Thyroid gland (tissue), 4 donors: Measurements from ENCODE around the gene MORN1. TPM values are rescaled to one million over a fixed set of nuclear protein-coding genes. Genes with fewer than 3 reads are reported as not detected.

Source experiments
- DNase-seq, 2 donors: peaks; one replicate each; pipeline ENCODE4 v3.0.0-alpha.2; 2019
- H3K27ac ChIP-seq, 3 donors: fragments of 200-600 bp; sonication (generic); 1 replicate in 2 of 3; 2 replicates in 1 of 3; pipeline ENCODE4 v1.5.1; 2016 to 2019; ENCODE audit warnings: mild to moderate bottlenecking in 1 of 3, moderate library complexity in 1 of 3
- H3K27me3 ChIP-seq: fragments of 200-600 bp; sonication (generic); one replicate; pipeline ENCODE4 v1.5.1; 2019
- H3K36me3 ChIP-seq, 2 donors: fragments of 200-600 bp; sonication (generic); one replicate each; pipeline ENCODE4 v1.5.1; 2016 to 2019
- H3K4me1 ChIP-seq, 2 donors: fragments of 200-600 bp; sonication (generic); one replicate each; pipeline ENCODE4 v1.5.1; 2017 to 2019
- H3K4me3 ChIP-seq, 3 donors: fragments of 200-600 bp; sonication (generic); replicated peaks in 1 of 3; 1 replicate in 2 of 3; 2 replicates in 1 of 3; pipeline ENCODE4 v1.5.1; 2016; ENCODE audit warnings: mild to moderate bottlenecking in 1 of 3
- H3K9me3 ChIP-seq: fragments of 200-600 bp; sonication (generic); one replicate; pipeline ENCODE4 v1.5.1; 2017
- CTCF ChIP-seq, 6 experiments: fragments of 200-600 bp in 3 of 6; fragments of 450-650 bp in 3 of 6; sonication (generic) in 3 of 6; IDR thresholded peaks; one replicate each; pipeline ENCODE4 v1.5.1; 2016 to 2019; ENCODE audit warnings: antibody characterized with exemption in 6 of 6, mild to moderate bottlenecking in 2 of 6, inconsistent platforms in 1 of 6, moderate library complexity in 1 of 6
- POLR2A ChIP-seq, 2 donors: fragments of 450-650 bp; IDR thresholded peaks; one replicate each; pipeline ENCODE4 v1.6.1; 2017; ENCODE audit warnings: antibody characterized with exemption in 2 of 2, mild to moderate bottlenecking in 2 of 2, moderate library complexity in 1 of 2
- WGBS, 2 donors: methylation state at CpG; one replicate each; pipeline ENCODE4 v1.1.5; 2017; 5-methylcytosine and 5-hydroxymethylcytosine counted together
- intact Hi-C: fragments of 100-400 bp; cut with DNase I; formaldehyde crosslinking; loops from one replicate; pipeline ENCODE4 v1.15.1; 2023
- total RNA-seq, 4 donors: library from RNA; depleted of rRNA; stranded (reverse); fragments of >200 nt; gene quantifications; one replicate each; pipeline ENCODE4 v1.2.3, GENCODE V29; 2016

Gene MORN1
- total RNA-seq, 4 donors from 2014 or later: 23.3 to 45.3 (median 33.8) TPM

DNA sequence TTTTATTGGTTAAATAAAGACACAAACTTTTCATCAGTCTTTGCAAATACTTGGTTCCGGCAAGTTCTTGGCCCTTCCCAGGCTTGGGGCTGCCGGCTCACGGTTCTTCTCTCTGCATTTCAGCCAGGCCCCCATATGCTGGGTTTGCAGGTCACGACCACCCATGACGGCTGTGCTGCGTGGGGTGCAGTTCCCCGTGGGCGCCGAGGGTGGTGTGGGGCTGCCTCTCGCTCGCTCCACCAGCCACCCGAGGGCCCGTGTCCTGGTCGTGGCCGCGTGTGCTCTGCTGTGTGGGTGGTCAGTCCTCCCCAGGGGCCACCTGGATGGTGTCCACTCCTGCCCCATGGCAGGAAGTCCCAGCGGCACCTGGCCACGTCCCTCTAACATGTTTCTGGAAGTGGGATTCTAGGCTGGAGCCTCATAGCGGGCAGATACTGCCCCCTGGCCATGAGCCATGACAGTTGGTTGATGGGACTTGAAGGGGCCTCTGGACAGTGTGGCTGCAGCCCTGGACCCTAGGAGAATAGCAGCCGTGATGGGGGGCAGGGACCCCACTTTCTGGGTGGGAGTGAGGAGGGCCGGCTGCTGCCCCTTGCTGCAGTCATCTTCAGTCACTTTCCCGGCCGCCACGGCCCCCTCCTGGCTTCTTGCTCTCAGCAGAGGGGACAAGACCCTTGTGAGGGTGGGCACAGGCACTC is 117.0 kb downstream of the MORN1 start:
- Histone ChIP-seq H3K4me3 (no peak overlapping the region), H3K4me1 (peaks cover 80 to 100% of the 10 kb centered on the region in 2 donors), H3K36me3 (no peaks in the 10 kb centered on the region), H3K27ac (peak overlapping the region in 2 of 3 donors; percentile 72 to 75), H3K9me3 (no peaks in the 10 kb centered on the region), H3K27me3 (no peaks in the 10 kb centered on the region)
- WGBS, 2 donors: 76 to 83% methylated on average over 12 to 20 of the region's 24 CpGs
- intact Hi-C loops: loop anchor here (5.0 kb wide), 1 partner anchor 37 kb away; no protein-coding TSS in a partner anchor
- peak in 1 of 6 experiments; percentile 4 for TF ChIP-seq CTCF (IDR thresholded peaks at IDR 0.05)
- TF ChIP-seq POLR2A (IDR thresholded peaks at IDR 0.05): no peak
- no peak for DNase-seq

GRCh38 chr1:2273401-2274090 is 117.8 kb downstream of the MORN1 start:
- peak in 1 of 2 donors; percentile 69 for DNase-seq
- H3K27me3 ChIP-seq: no peaks in the 10 kb centered on the region
- TF ChIP-seq POLR2A (IDR thresholded peaks at IDR 0.05) (no peak), CTCF (IDR thresholded peaks at IDR 0.05) (no peak)
- peaks cover 76 to 98% of the 10 kb centered on the region in 2 donors for H3K4me1 ChIP-seq
- H3K27ac ChIP-seq: peak overlapping the region in 2 of 3 donors; percentile 6 to 72
- no peak overlapping the region for H3K4me3 ChIP-seq
- H3K9me3 ChIP-seq: no peaks in the 10 kb centered on the region
- intact Hi-C loops: loop anchor here (5.0 kb wide), 1 partner anchor 36 kb away; no protein-coding TSS in a partner anchor
- WGBS, 2 donors: 71 to 74% methylated on average over 18 to 27 of the region's 29 CpGs
- H3K36me3 ChIP-seq: no peaks in the 10 kb centered on the region

DNA sequence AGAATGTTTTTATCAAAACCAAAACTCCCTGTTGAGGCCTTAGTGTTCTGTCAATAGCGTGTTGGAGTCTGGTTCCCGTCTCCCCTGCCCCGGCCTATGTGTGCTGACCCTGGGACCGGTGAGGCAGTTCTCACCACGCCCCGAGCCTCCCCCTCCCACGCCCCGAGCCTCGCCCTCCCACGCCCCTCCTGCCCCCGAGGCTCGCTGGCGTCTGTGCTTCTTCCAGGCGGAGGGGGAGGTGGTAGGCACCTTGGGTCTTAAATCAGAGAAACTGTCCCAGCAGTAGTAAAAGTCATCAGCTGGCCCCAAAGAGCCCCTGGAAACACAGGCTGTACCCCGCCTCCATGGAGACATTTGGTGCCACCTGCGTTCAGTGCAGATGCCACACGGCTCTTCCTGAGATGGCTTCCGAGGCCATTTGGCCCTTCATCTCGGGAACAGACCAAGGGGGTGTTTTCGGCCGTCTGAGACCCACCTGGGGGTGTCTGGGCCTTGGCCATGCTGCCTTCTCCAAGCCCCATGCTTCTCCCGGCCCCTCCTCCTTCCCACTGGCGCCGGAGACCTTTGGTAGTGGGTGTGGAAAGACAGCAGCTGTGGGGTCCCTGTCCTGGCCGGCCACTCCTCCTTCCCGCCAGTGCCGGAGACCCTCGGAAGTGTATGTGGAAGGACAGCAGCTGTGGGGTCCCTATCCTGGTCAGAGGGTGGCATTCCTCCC is 118.5 kb downstream of the MORN1 start:
- intact Hi-C loops: loop anchor here (5.0 kb wide), 1 partner anchor 36 kb away; no protein-coding TSS in a partner anchor
- DNase-seq: no peak

DNA sequence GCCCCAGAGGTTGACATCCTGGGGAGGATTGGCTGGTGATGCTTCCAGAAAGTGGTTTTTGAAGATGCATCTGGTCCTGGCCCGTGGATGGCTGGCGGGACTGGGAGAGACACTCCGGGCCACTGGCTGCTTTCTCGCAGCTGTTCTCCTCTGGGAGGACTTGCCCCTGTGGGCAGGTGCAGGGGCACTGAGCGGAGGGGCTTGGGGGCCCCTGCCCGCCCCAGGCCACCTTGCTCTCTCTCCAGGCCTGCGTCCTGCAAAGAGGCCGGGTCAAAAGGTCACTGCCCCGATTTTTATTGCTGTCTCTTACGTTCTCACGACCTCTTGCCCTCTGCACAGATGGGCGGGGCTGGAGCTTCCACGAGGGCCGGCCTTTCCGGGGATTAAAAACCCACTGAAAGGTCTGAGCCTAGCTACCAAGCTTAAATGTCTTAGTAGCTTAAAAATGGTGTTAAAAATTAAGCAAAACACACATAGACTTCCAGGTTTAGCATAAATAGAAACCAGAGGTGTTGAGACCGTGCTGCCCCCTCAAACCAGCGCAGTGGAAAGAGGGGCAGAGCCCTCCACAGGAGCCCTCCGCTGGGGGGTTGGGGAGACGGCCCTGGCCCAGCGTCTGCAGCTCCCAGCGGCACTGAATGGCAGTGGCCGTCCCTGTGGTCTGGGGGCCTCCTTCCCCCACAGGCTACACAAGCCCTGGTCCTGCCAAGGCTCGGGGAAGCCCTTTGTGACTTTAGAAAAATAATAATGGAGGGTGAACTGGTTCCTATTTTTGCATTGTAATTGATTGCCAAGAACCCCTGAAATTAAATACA is 119.3 kb downstream of the MORN1 start:
- TF ChIP-seq POLR2A (IDR thresholded peaks at IDR 0.05) (no peak), CTCF (IDR thresholded peaks at IDR 0.05) (no peak)
- WGBS, 2 donors: 66 to 76% methylated on average over 20 to 22 of the region's 23 CpGs
- no peak overlapping the region for H3K4me3 ChIP-seq
- peak overlapping the region in 1 of 3 donors; percentile 20 for H3K27ac ChIP-seq
- intact Hi-C loops: loop anchor here (5.0 kb wide), 1 partner anchor 35 kb away; no protein-coding TSS in a partner anchor
- no peak for DNase-seq
- H3K27me3 ChIP-seq: no peaks in the 10 kb centered on the region
- no peaks in the 10 kb centered on the region for H3K36me3 ChIP-seq
- peaks cover 75 to 98% of the 10 kb centered on the region in 2 donors for H3K4me1 ChIP-seq
- no peaks in the 10 kb centered on the region for H3K9me3 ChIP-seq

More for the DNA sequence above, 118.5 kb downstream of the MORN1 start:
- WGBS, 2 donors: 86 to 87% methylated on average over 16 to 21 of the region's 28 CpGs
- Histone ChIP-seq H3K27ac (peak overlapping the region in 1 of 3 donors; percentile 6), H3K4me1 (peaks cover 75 to 98% of the 10 kb centered on the region in 2 donors), H3K27me3 (no peaks in the 10 kb centered on the region), H3K9me3 (no peaks in the 10 kb centered on the region), H3K4me3 (no peak overlapping the region), H3K36me3 (no peaks in the 10 kb centered on the region)
- no peak for TF ChIP-seq CTCF (IDR thresholded peaks at IDR 0.05)
- TF ChIP-seq POLR2A (IDR thresholded peaks at IDR 0.05): no peak

Other genes with a start within 250 kb of the MORN1 start
- 10 to 100 TPM; 42.2 to 82.2 (median 50.2) TPM for gene FAAP20, start 196.8 kb downstream of the MORN1 start, total RNA-seq
- gene SKI, start 163.2 kb downstream of the MORN1 start, total RNA-seq: 10 to 100 TPM; 31.4 to 59.6 (median 39.9) TPM
- gene RER1, start 287 bp upstream of the MORN1 start, total RNA-seq: 100 to 1,000 TPM in 1 of 4 donors, 10 to 100 TPM in 3; 73.5 to 101 (median 83.7) TPM
- 10 to 100 TPM; 25.0 to 35.2 (median 33.5) TPM for gene PEX10, start 21.0 kb upstream of the MORN1 start, total RNA-seq
- gene PLCH2, start 84.7 kb upstream of the MORN1 start, total RNA-seq: 1 to 10 TPM in 2 of 4 donors, under 1 TPM in 2; 0.29 to 2.2 (median 0.76) TPM
- gene PANK4, start 135.0 kb upstream of the MORN1 start, total RNA-seq: 10 to 100 TPM; 29.3 to 39.9 (median 38.0) TPM
- not detected for gene HES5, start 138.7 kb upstream of the MORN1 start, total RNA-seq
- gene TNFRSF14, start 164.8 kb upstream of the MORN1 start, total RNA-seq: 10 to 100 TPM; 36.3 to 47.5 (median 46.7) TPM
- 10 to 100 TPM; 14.6 to 24.7 (median 18.0) TPM for gene PRXL2B, start 195.2 kb upstream of the MORN1 start, total RNA-seq
- 1 to 10 TPM in 2 of 4 donors, under 1 TPM in 1, not detected in 1; 0.98 to 2.5 (median 2.0) TPM for gene MMEL1, start 241.5 kb upstream of the MORN1 start, total RNA-seq